ENCODE results near the gene MLPH. TPM values are rescaled to one million over a fixed set of nuclear protein-coding genes. Genes with fewer than 3 reads are reported as not detected.

Gene MLPH
- total and polyA plus RNA-seq, 9 of the 15 experiments (the other 6 are each of a cell fraction or from before 2014, with no cell fraction given) = 0.22 TPM; not detected in 8

DNA sequence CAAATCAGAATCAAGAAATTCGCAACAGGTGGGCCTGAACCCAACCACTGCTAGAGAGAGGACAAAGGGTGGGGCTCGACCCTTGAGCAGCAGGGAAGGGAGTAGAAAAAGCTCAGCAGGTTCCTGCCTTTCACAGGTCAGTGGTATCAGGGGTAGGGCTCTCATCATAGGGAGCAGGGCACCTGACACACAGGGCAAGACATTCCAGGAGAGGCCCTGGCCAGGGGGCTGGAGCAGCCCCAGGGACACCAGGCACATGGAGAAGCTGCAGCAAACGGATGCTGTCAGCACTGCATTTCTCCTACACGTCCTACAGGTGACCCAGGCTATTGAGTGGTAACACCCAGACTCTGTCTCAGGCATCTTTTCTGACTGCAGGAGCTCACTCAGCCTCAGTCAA lies 17.2 kb upstream of the MLPH start:
- Histone ChIP-seq H3K9ac (ENCODE audit: insufficient read depth in 1 of 2, low read depth in 2 of 2, low read length in 2 of 2) (peak overlapping the region in 1 of 2 experiments; percentile 35; a peak in 1 of 4 replicates), H3K79me2 (ENCODE audit: control insufficient read depth, insufficient read depth, low read length) (no peaks in the 10 kb centered on the region), H3K9me1 (ENCODE audit: control insufficient read depth, insufficient read depth, low read length) (no peaks in the 10 kb centered on the region), H3K9me3 (replicated peaks; ENCODE audit: control insufficient read depth, insufficient read depth, low read depth, low read length) (no peaks in the 10 kb centered on the region), H3K27ac (ENCODE audit: extremely low read depth, low read depth, low read length) (no peak overlapping the region), H3K27me3 (ENCODE audit: control insufficient read depth in 2 of 2, insufficient read depth in 2 of 2, low read length in 2 of 2) (no peaks in the 10 kb centered on the region), H3K4me1 (replicated peaks in 1 of 2; ENCODE audit: control insufficient read depth in 2 of 2, insufficient read depth in 2 of 2, low read length in 2 of 2) (peaks cover 8 to 9% of the 10 kb centered on the region in 2 experiments), H4K20me1 (replicated peaks; ENCODE audit: control insufficient read depth, insufficient read depth, low read length) (no peaks in the 10 kb centered on the region), H3K36me3 (ENCODE audit: control insufficient read depth, insufficient read depth, low read length) (no peaks in the 10 kb centered on the region), H3K4me2 (ENCODE audit: insufficient read depth, low read length) (peak overlapping the region; percentile 43), H2AFZ (ENCODE audit: low read depth, low read length) (peak overlapping the region; percentile 76; the same call in 1 of the 2 replicates), H3K4me3 (no peak overlapping the region)
- intact Hi-C loops (cut with micrococcal nuclease) = no loop called here
- ChIA-PET POLR2A (interaction anchor here (0.8 to 1.1 kb wide), 2 partner anchors 12 to 163 kb away, joined by 3 to 4 read pairs; no protein-coding TSS in a partner anchor), CTCF (ENCODE audit: low intra/inter-chr PET ratio) (no interaction called here)
- no TSS peak for BruUV-seq (replicated peaks)
- DNase-seq (ENCODE audit: extremely low read depth in 1 of 4, low spot score in 3 of 4) (no peak), ATAC-seq (no peak), FAIRE-seq (no peak)
- in situ Hi-C loops (cut with MboI) = no loop called here
- TF ChIP-seq ZFP1 (CRISPR knock-in tag; IDR thresholded peaks at IDR 0.05) (no peak), STAG1 (CRISPR knock-in tag; IDR thresholded peaks at IDR 0.05; ENCODE audit: borderline replicate concordance) (no peak), HCFC1 (IDR thresholded peaks at IDR 0.05; ENCODE audit: low read depth, low read length) (no peak), ZNF57 (CRISPR knock-in tag; IDR thresholded peaks at IDR 0.05) (no peak), NCOA1 (IDR thresholded peaks at IDR 0.05; ENCODE audit: low read depth) (no peak)
- TF ChIP-seq, protein P1, sequence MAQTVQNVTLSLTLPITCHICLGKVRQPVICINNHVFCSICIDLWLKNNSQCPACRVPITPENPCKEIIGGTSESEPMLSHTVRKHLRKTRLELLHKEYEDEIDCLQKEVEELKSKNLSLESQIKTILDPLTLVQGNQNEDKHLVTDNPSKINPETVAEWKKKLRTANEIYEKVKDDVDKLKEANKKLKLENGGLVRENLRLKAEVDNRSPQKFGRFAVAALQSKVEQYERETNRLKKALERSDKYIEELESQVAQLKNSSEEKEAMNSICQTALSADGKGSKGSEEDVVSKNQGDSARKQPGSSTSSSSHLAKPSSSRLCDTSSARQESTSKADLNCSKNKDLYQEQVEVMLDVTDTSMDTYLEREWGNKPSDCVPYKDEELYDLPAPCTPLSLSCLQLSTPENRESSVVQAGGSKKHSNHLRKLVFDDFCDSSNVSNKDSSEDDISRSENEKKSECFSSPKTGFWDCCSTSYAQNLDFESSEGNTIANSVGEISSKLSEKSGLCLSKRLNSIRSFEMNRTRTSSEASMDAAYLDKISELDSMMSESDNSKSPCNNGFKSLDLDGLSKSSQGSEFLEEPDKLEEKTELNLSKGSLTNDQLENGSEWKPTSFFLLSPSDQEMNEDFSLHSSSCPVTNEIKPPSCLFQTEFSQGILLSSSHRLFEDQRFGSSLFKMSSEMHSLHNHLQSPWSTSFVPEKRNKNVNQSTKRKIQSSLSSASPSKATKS (CRISPR knock-in tag; IDR thresholded peaks at IDR 0.05) = no peak
- WGBS (ENCODE audit: insufficient coverage, low coverage, missing lambda C conversion rate) = 8% methylated on average over 3 of the region's 4 CpGs

All from K562 (cell line).